Muscle layer of duodenum (tissue), 2 donors: ENCODE measurements around the gene SLC6A7.

Experiments used
- H3K27ac ChIP-seq: one replicate; pipeline ENCODE4 v1.7.0; 2013; ENCODE audit warnings: mild to moderate bottlenecking, low read length
- H3K27me3 ChIP-seq: one replicate; pipeline ENCODE4 v1.7.0; 2013; ENCODE audit warnings: low read depth, mild to moderate bottlenecking, control low read depth, low read length
- H3K36me3 ChIP-seq, 2 donors: one replicate each; pipeline ENCODE4 v1.7.0; 2013; ENCODE audit warnings: low read length in 2 of 2, control low read depth in 1 of 2, mild to moderate bottlenecking in 1 of 2; ENCODE audit not compliant: insufficient read depth in 2 of 2, control insufficient read depth in 1 of 2
- H3K4me1 ChIP-seq, 2 donors: one replicate each; pipeline ENCODE4 v1.7.0; 2013; ENCODE audit warnings: low read length in 2 of 2, mild to moderate bottlenecking in 2 of 2, control low read depth in 1 of 2, moderate library complexity in 1 of 2; ENCODE audit not compliant: insufficient read depth in 2 of 2, control insufficient read depth in 1 of 2
- H3K4me3 ChIP-seq, 2 donors: one replicate each; pipeline ENCODE4 v1.7.0; 2013; ENCODE audit warnings: low read length in 2 of 2, low read depth in 1 of 2, mild to moderate bottlenecking in 1 of 2
- H3K9me3 ChIP-seq, 2 donors: one replicate each; pipeline ENCODE4 v1.7.0; 2013; ENCODE audit warnings: low read length in 2 of 2, control low read depth in 1 of 2, mild to moderate bottlenecking in 1 of 2; ENCODE audit not compliant: control insufficient read depth in 1 of 2
- donor health status: healthy.

SLC6A7 gene

DNA sequence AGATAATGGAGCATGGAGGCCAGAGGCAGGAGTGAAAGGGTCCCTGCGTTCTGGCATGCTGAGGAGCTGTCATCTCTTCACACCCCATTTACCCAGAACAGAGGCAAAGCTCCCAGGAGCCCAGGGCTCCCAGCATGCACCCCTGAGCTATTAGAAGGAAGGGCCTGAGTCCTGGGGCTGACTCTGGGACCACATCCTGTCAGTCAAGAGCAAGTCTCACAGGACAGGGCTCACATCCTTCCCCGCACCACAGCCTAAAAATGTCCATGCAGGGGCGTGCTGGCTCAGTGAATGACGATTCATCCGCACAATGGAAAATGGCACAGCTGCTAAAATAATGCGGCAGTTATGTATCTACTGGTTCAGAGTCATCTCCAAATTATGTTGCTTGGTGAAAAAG, 68.3 kb downstream of the SLC6A7 start:
- no peaks in the 10 kb centered on the region for H3K4me1 ChIP-seq
- H3K36me3 ChIP-seq, result no peaks in the 10 kb centered on the region
- H3K4me3 ChIP-seq, result no peak overlapping the region
- H3K27ac ChIP-seq, result no peak overlapping the region
- no peaks in the 10 kb centered on the region for H3K27me3 ChIP-seq
- H3K9me3 ChIP-seq, result no peaks in the 10 kb centered on the region
